ENCODE data around the gene CHST4.

DNA sequence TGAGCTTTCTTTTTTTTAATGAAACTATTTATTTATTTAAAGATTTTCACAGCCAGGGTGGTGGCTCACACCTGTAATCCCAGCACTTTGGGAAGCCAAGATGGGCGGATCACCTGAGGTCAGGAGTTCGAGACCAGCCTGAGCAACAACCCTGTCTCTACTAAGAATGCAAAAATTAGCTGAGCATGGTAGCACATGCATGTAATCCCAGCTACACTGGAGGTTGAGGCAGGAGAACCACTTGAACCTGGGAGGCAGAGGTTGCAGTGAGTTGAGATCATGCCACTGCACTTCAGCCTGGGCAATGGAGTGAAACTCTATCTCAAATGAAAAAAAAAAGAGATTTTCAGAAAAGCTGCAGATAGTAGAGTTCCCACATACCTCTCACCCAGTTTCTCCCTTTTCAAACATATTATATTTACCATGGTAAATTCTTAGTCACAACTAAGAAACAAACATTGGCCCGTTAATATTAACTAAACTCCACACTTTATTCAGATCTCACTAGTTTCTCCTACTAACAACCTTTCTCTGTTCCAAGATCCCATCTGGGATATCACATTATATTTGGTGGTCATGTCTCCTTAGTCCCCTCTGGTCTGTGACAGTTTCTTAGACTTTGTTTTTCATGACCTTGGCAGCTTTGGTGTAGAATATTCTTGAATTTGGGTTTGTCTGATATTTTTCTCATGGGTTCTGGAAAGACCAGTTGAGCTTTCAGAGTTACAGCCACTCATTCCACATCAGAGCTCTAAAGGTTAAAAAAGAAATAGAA is 58.5 kb downstream of the CHST4 start:
- TF ChIP-seq, protein P1, sequence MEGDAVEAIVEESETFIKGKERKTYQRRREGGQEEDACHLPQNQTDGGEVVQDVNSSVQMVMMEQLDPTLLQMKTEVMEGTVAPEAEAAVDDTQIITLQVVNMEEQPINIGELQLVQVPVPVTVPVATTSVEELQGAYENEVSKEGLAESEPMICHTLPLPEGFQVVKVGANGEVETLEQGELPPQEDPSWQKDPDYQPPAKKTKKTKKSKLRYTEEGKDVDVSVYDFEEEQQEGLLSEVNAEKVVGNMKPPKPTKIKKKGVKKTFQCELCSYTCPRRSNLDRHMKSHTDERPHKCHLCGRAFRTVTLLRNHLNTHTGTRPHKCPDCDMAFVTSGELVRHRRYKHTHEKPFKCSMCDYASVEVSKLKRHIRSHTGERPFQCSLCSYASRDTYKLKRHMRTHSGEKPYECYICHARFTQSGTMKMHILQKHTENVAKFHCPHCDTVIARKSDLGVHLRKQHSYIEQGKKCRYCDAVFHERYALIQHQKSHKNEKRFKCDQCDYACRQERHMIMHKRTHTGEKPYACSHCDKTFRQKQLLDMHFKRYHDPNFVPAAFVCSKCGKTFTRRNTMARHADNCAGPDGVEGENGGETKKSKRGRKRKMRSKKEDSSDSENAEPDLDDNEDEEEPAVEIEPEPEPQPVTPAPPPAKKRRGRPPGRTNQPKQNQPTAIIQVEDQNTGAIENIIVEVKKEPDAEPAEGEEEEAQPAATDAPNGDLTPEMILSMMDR (IDR thresholded peaks at IDR 0.05): no peak
- TF ChIP-seq POLR2AphosphoS5 (IDR thresholded peaks at IDR 0.05) (no peak), POLR2A (IDR thresholded peaks at IDR 0.05) (no peak)

Data from stomach (tissue), 4 donors.